ENCODE results near the gene TTC39C. TPM values are rescaled to one million over a fixed set of nuclear protein-coding genes. Genes with fewer than 3 reads are reported as not detected.

TTC39C gene
- total and polyA plus RNA-seq, 2 of the 8 experiments (the other 6 are each of a cell fraction or from before 2014, with no cell fraction given), result 8.1 to 79.1 TPM

- peaks cover 0 to 5% (median 0%) of the 10 kb centered on the region in 4 experiments; a peak in 3 of 8 replicates for H3K36me3 ChIP-seq (ENCODE audit: control insufficient read depth in 2 of 4, insufficient read depth in 4 of 4, low read length in 3 of 4)
- no peaks in the 10 kb centered on the region for H3K9me3 ChIP-seq (ENCODE audit: insufficient read depth in 2 of 2, low read depth in 1 of 2, low read length in 1 of 2)
- no peaks in the 10 kb centered on the region for H3K4me1 ChIP-seq (replicated peaks in 1 of 4; ENCODE audit: control insufficient read depth in 3 of 4, insufficient read depth in 4 of 4, low read length in 3 of 4)
- no peak overlapping the region for H3K14ac ChIP-seq (ENCODE audit: insufficient read length)
- H3K27ac ChIP-seq (ENCODE audit: low read depth, low read length), result no peak overlapping the region
- DNase-seq (ENCODE audit: low read depth in 1 of 2, low spot score in 2 of 2), result no peak
- no peaks in the 10 kb centered on the region for H3K79me2 ChIP-seq (ENCODE audit: control insufficient read depth in 1 of 2, insufficient read depth in 2 of 2, low read length in 2 of 2)
- no peak overlapping the region for H3K4me2 ChIP-seq (ENCODE audit: insufficient read depth in 1 of 2, low read depth in 2 of 2, low read length in 2 of 2)
- H3K79me1 ChIP-seq (ENCODE audit: low read depth, low read length), result no peaks in the 10 kb centered on the region; the same call in 1 of the 2 replicates
- H4K91ac ChIP-seq (replicated peaks; ENCODE audit: insufficient read length, low read length), result no peak overlapping the region
- H2BK120ac ChIP-seq (replicated peaks; ENCODE audit: low read depth, low read length), result no peak overlapping the region
- H2AFZ ChIP-seq (ENCODE audit: low read length), result no peak overlapping the region
- no peaks in the 10 kb centered on the region for H3K27me3 ChIP-seq (replicated peaks in 1 of 4; ENCODE audit: control insufficient read depth in 3 of 4, extremely low read depth in 1 of 4, insufficient read depth in 3 of 4, low read length in 3 of 4)
- H4K20me1 ChIP-seq (replicated peaks in 1 of 2; ENCODE audit: control insufficient read depth in 1 of 2, insufficient read depth in 2 of 2, low read length in 2 of 2), result no peaks in the 10 kb centered on the region
- no peak overlapping the region for H3K18ac ChIP-seq (ENCODE audit: extremely low read depth, low read length)
- no peak overlapping the region for H3K4ac ChIP-seq (replicated peaks; ENCODE audit: insufficient read length, low read depth, low read length)
- no peaks in the 10 kb centered on the region; the same call in 1 of the 2 replicates for H3K23me2 ChIP-seq (ENCODE audit: low read depth, low read length)
- no peak overlapping the region for H2BK5ac ChIP-seq (ENCODE audit: low read depth, low read length)
- whole genome bisulfite sequencing, 2 experiments (ENCODE audit: extremely low coverage in 1 of 2, insufficient coverage in 1 of 2, insufficient read length in 1 of 2, insufficient replicate concordance in 2 of 2, low coverage in 1 of 2, low lambda C conversion rate in 2 of 2, missing lambda C conversion rate in 1 of 2), result 89% methylated on average over 7 of the region's 7 CpGs; no CpG with 5 or more reads in 1 of the 2 experiments
- no peak overlapping the region for H3K23ac ChIP-seq (ENCODE audit: insufficient read length)
- H2AK5ac ChIP-seq (ENCODE audit: low read depth, low read length), result no peak overlapping the region
- H2BK12ac ChIP-seq (ENCODE audit: low read depth, low read length), result no peak overlapping the region
- no peak overlapping the region for H2BK15ac ChIP-seq (ENCODE audit: low read length)
- no peak overlapping the region for H4K5ac ChIP-seq (ENCODE audit: insufficient read length, low read depth, low read length)
- no peak overlapping the region for H4K8ac ChIP-seq (ENCODE audit: extremely low read depth, insufficient read depth, low read length)
- POLR2A ChIA-PET (ENCODE audit: partially characterized antibody), result no interaction called here
- no peak overlapping the region for H3K4me3 ChIP-seq (ENCODE audit: extremely low read depth in 1 of 4, insufficient read depth in 2 of 4, low read depth in 3 of 4, low read length in 4 of 4)
- H3K56ac ChIP-seq (replicated peaks; ENCODE audit: insufficient read length, low read depth, low read length), result no peak overlapping the region
- no peak overlapping the region for H2BK20ac ChIP-seq (ENCODE audit: low read length)
- no peak for FAIRE-seq
- CTCF ChIA-PET (ENCODE audit: partially characterized antibody), result interaction anchor here (1.6 kb wide), 1 partner anchor 97 kb away, joined by 3 read pairs; no protein-coding TSS in a partner anchor
- TF ChIP-seq ZNF274 (IDR thresholded peaks at IDR 0.05; ENCODE audit: borderline replicate concordance, extremely low read depth, low read length), result no peak
- no peak overlapping the region for H3K9ac ChIP-seq (replicated peaks in 1 of 4; ENCODE audit: extremely low read depth in 1 of 4, low read depth in 3 of 4, low read length in 3 of 4)
Measured at GRCh38 chr18:24068945-24069693, 54.6 kb downstream of the TTC39C start.

All from H1 (cell line).